ENCODE data around the gene WIPF3.

Gene WIPF3

GRCh38 chr7:29810297-29810696 lies 4.0 kb downstream of the WIPF3 start:
- DNase-seq, result no peak

GRCh38 chr7:29810813-29811482 lies 4.6 kb downstream of the WIPF3 start:
- no peak for DNase-seq

- no peak for DNase-seq
Observed at GRCh38 chr7:29811586-29811985, 5.3 kb downstream of the WIPF3 start.

GRCh38 chr7:29812185-29812876 lies 6.0 kb downstream of the WIPF3 start:
- no peak for DNase-seq

GRCh38 chr7:29815181-29816105 lies 9.1 kb downstream of the WIPF3 start:
- no peak for DNase-seq

- no peak for DNase-seq
Observed at GRCh38 chr7:29818308-29818707, 12.0 kb downstream of the WIPF3 start.

- DNase-seq, result no peak
Observed at GRCh38 chr7:29825775-29826529, 19.6 kb downstream of the WIPF3 start.

GRCh38 chr7:29826530-29826822 lies 20.2 kb downstream of the WIPF3 start:
- no peak for DNase-seq

GRCh38 chr7:29826904-29827303 lies 20.6 kb downstream of the WIPF3 start:
- no peak for DNase-seq

DNA sequence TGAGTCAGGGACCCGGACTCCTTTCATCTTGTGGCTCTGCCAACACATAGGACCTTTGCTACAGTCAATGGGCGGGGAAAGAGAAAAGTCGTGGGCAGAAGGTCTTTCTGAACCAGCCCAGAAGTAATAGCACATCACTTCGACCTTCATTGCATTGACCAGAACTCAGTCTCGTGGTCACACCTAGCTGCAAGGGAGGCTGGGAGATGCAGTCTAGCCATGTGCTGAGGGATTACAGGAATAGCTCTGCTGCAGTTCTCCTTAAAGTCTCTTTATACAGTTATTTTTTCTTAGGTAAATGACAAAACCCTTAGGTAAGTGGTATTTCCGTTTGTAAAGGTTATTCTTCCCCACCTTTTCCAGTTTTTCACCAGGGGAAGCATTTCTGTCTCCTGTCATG lies 25.4 kb downstream of the WIPF3 start:
- DNase-seq, result no peak

DNA sequence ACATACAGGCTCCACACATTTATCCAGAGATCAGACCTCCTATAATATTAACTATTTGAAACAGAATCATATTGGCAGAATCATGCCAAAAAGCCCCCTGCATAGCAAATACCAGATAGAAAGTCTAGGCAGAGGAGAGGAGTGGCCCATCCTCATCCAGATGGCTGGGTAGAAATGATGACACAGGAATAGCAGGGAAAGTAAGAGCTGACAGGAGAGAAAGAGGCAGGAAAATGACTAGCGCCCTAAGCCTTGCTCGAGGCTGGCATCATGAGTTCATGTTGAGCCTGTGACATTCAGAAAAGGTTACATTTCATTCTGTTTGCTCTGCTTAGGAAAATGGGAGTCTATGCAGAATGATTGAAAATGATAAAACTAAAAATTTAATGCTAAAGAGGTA lies 27.6 kb downstream of the WIPF3 start:
- no peak for DNase-seq

DNA sequence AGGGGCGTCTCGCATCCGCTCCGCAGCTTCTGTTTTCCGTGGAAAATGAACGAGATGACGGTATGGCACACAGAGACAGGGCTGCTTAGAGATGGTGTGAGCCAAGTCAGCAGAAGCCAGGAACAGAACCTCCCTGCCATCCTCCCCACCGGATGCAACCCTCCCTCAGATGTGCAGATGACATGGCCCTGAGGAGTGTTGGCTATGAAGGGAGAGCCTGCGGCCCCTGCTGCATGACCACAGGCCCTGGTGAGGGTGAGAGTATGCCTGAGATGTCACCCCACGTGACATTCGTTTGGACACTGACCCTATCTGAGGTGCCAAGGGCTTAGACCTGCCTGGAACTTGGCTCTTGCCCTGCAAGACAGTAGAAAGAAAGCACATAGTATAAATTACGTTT lies 29.4 kb downstream of the WIPF3 start:
- DNase-seq, result no peak

GRCh38 chr7:29839302-29839701 lies 33.0 kb downstream of the WIPF3 start:
- no peak for DNase-seq

DNA sequence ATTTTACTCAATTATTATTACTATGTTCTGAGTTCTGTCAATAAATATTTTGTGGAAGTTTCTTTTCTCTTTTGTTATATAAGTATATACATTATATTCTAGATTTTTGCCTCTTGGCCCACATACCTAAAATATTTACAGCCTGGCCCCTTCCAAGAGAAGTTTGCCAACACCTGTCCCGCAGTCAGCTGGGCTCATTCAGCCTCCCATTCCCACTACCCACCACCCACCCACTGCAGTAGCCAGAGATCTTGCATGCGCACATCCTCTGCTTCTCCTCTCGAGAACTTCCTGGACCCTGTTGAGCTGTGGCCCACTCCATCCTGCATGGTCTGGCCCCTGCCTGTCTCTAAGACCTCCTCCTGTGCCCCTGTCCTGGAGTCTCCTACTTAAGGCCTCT lies 33.6 kb downstream of the WIPF3 start:
- no peak for DNase-seq

DNA sequence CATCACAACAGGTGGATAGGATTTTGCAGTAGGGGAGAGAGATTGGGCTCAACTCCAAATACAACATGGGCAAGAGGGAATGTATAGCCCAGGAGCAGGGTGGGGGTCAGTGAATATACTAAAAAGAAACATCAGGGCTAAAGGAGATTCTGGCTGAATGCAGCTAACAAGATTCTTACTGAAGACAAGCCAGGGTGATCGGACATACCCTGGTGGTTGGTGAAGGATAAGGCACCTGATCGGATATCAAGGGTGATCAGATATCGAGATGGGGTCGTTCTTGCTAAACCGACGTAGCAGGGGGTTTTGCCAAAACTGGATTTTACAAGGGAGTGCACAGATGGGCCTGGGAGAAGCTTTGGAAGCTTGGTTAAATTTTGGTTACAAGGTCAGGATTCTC lies 34.4 kb downstream of the WIPF3 start:
- no peak for DNase-seq

GRCh38 chr7:29841926-29842701 lies 35.8 kb downstream of the WIPF3 start:
- no peak for DNase-seq

DNA sequence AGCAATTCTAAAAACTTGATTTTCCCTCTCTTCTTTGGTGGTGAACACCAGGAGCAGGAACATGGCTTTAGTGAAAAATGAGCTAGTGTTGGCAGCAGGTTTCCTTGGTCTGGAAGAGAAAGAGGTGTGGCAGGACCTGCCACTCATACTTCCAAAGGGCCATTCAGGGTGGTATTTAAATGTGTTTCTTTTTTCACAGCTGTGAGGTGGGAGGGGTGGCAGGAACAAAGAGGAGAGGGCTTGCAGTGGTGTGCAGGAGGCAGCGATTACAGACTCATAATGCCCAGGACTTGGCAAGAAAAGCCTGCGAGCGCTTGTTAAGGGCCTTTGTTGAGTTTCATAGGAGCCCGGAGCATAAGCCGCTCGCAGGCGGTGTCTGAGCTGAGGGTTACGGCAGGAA lies 36.8 kb downstream of the WIPF3 start:
- DNase-seq, result no peak

DNA sequence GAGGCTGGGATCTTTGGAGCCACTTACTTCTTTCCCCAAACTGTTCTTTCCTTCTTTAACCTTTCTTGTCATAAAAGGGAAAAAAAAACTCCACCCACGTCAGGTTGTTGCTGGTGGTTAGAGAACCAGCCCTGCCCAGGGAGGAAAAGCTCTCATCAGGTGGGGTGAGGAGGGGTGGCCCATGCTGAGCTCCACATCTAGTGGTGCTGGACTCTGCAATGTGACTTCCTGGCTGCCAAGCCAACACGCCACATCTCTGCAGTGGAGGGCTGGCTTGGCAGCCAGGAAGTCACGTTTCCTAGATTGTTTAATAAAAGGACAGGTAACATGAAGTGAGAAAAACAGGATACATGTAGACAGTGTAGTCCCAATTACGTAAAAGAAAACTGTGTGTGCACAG lies 37.4 kb downstream of the WIPF3 start:
- DNase-seq, result no peak

- DNase-seq, result no peak
Observed at GRCh38 chr7:29844559-29844958, 38.3 kb downstream of the WIPF3 start.

- DNase-seq, result no peak
Observed at GRCh38 chr7:29847496-29847895, 41.2 kb downstream of the WIPF3 start.

DNA sequence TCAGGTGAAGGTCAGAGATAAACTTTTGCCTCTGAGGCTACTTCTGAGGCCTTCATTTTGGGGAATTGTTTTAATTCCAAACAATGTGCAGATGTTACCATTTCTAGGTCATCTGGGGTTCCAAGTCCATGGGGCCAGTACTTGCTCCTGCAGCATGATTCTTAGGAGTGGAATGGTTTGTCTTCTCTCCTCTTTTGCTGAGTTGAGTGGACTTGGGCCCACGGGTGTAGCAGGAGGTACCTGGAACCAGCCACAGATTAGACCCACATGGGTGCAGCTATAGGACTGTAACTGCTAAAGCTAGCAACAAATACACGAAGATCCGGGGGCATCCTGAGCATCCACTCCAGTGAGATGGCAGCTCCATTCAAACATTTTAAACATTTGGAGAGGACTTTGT lies 41.6 kb downstream of the WIPF3 start:
- no peak for DNase-seq

- no peak for DNase-seq
Observed at GRCh38 chr7:29848941-29849340, 42.6 kb downstream of the WIPF3 start.

Data from NCI-H446 treated with DMSO at 0.1 percent for 48 hours (cell line).